GM19372 (cell line): ENCODE results near the gene GSX2.
A peak's percentile ranks its signal among the peaks of the same experiment; 100 is the strongest.
"Not testable (repeated sequence)": the region's sequence is repeated elsewhere in the genome, so short reads cannot be mapped to it uniquely, and the experiment has no call there.

ENCODE experiments used
- ATAC-seq: cut with Tn5 transposase; IDR thresholded peaks from one replicate; pipeline ENCODE4 v1.9.1; 2021; ENCODE audit warnings: mild to moderate bottlenecking, low read depth, moderate library complexity; ENCODE audit not compliant: unreplicated experiment

The GSX2 gene

DNA sequence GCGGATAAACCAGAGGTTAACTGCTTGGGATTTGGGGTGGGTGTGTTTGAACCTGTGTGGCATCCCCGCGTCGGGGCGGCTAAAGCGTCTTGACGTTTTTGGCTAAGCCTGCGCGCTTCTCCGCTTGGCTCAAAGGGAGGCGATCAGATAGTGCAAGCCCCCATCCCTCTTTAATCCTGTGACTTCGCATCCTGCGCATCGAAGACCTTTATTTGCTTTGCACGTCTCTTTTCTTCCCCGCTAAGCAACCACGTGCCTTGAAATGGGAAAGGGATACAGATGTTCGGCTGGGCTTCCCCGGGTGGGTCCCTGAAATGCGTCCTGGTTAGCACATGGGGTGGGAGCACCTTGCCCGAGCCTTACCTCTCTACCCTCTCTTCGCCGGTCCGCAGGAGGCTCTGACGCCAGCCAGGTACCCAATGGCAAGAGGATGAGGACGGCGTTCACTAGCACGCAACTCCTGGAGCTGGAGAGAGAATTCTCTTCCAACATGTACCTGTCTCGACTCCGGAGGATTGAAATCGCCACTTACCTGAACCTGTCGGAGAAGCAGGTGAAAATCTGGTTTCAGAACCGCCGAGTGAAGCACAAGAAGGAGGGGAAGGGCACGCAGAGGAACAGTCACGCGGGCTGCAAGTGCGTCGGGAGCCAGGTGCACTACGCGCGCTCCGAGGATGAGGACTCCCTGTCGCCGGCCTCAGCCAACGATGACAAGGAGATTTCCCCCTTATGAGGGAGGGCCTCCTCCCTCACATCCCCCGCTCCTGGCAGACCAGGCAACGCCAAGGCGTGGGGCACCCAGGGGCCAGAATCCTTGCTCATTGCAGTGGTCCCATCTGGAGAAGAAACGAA is 1.5 kb downstream of the GSX2 start:
- no peak for ATAC-seq

DNA sequence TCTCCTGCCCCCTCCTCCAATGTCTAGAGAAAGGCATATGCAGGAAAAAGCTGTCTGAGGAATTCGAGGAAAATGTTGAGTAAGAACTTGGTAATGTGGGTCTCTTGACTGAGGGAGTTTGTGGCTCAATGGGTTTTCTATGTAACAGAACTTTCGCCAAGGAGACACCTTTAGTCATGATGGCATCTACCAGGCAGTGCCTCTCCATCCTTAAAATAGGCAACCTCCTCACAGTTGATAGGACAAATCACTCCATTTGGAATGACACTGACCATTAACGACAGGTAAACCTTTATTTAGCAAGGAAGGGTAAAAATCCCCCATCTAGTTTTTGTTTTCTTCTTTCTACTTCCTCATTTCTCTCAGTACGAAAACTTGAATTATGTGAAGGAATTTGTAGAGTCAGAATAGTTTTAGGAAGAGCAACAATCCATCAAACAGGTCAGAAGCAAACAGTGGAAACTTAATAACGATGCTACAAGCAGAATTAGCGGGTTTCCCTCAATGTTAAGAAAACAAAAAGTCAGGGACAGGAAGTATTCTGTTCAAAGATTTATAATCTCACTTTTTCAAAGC is 2.7 kb downstream of the GSX2 start:
- ATAC-seq = no peak

GRCh38 chr4:54103190-54103574 is 3.2 kb downstream of the GSX2 start:
- ATAC-seq = no peak

GRCh38 chr4:54104907-54105306 is 4.9 kb downstream of the GSX2 start:
- peak; percentile 51 for ATAC-seq

GRCh38 chr4:54107951-54108748 is 8.2 kb downstream of the GSX2 start:
- ATAC-seq = no peak

DNA sequence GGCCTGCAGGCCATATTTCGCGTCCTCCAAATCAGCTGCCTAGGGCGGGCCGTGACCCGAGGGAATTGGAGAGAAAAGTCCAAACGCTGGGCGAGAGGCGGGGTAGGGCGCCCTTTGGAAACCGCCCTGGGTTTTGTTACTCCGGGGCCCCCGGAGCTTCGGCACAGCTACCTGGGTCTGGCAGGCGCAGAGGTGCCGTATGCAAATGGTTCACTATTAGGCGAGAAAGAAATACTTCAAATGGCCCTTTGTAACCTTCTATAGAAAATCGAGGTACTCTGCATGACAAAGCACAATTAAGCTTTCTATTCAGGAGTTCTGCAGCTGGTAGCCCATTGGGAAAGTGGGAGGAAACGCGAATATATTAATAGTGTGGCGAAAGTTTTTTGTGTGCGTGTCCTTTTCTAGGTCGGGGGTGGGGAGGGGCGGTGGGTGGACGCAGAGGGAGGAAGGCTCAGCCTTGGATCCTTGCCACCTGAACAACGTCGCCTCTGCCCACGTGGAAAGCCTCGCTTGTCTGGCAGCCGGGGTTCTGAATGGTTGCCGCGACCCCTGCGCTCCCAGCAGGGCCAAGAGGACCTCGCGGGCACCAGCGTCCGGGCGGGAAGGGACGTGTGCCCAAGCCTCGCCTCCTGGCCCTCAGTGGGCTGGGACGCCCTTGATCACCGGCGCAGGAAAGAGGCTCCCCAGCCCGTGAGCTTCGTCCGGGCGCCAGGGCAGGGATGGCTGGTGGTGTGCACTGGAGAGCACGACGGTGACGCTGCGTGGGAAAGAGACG is 9.5 kb downstream of the GSX2 start:
- no peak for ATAC-seq

DNA sequence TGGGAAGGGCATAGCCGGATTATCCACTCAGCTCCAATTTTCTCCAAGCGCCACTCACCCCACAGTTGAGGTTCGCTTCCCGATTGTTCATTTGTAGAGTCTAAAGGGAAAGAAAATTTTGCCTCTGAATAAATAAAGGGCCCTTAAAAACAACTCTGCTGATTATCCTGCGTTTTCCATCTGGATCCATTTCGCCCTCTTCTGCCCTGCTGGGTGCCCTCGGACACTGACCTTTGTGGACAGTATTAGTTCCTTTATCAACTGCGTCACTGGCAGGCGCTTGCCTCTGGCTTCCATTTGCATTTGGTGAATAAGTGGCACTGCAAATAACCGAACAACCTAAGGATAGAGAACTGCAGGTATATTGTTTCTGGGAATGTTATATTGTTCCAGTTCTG is 10.1 kb downstream of the GSX2 start:
- no peak for ATAC-seq

DNA sequence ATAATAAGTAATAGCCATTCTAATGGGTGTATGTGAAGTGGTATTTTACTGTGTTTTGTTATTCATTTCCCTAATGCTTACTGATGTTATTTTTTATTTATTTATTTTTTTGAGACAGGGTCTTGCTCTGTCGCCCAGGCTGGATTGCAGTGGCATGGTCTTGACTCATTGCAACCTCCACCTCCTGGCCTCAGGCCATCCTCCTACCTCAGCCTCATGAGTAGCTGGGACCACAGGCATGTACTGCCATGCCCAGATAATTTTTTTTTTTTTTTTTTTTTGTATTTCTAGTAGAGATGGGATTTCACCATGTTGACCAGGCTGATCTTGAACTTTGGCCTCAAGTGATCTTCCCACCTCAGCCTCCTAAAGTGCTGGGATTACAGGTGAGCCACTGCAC is 13.2 kb downstream of the GSX2 start:
- not testable (repeated sequence) for ATAC-seq

DNA sequence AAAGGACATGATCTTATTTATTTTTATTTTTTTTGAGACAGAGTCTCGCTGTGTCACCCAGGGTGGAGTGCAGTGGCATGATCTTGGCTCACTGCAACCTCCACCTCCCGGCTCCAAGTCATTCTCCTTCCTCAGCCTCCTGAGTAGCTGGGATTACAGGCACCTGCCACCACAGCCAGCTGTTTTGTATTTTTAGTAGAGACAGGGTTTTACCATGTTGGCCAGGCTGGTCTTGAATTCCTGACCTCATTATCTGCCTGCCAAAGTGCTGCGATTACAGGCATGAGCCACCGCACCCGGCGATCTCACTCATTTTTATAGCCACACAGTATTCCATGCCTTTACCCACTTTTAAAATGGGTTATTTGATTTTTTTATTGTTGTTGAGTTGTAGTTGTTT is 16.3 kb downstream of the GSX2 start:
- not testable (repeated sequence) for ATAC-seq

DNA sequence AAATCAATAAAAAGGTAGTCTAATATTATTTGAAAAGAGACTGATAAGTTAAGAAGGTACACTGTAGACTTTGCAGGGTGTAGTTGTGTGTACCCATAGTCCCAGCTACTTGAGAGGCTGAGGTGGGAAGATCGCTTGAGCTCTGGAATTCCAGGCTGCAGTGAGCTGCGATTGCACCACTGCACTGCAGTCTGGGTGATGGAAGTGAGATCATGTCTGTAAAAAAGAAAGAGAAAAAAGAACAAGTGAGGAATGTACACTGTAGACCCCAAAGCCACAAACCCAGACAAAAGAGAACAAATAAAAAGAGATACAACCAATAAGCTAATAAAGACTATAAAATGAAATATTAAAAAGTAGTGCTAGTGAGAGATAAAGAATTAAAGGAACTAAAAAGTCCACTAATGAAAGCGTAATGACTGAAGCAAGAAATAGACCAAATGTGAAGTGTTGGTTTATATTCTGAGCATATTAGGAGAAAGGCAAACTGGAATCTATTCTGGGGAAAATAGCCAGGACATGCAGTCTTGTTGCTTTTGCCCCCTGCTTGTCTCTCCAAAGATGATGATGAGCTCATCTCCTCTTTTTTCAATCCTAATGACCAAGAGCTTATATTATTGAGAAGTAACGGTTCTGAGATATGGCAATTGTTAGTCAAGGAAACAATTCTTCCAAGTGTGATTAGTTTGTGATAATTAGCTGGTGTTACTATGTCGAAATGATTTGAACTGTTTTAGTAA is 19.1 kb downstream of the GSX2 start:
- no peak for ATAC-seq

DNA sequence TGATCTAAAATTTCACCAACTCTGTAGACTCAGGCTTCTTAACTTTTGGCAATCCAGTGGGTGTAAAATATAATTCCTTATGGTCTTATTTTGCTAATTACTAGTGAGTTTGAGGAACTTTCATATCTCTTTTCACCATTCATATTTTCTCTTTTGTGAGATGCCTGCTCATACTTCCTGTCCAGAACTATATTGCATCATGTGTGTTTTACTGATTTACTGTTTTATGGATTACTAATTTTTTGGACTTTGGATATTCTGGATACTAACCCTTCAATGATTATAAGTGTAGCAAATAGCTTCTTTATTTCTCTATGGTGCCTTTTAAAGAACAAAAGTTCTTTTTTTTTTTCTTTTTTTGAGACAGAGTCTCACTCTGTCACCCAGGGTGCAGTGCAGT is 20.6 kb downstream of the GSX2 start:
- ATAC-seq = no peak

GRCh38 chr4:54127660-54128059 is 27.7 kb downstream of the GSX2 start:
- ATAC-seq = no peak

GRCh38 chr4:54128694-54129093 is 28.7 kb downstream of the GSX2 start:
- ATAC-seq = not testable (repeated sequence)

- ATAC-seq = no peak
These were observed 39.4 kb downstream of the GSX2 start for GRCh38 chr4:54139332-54139731.

DNA sequence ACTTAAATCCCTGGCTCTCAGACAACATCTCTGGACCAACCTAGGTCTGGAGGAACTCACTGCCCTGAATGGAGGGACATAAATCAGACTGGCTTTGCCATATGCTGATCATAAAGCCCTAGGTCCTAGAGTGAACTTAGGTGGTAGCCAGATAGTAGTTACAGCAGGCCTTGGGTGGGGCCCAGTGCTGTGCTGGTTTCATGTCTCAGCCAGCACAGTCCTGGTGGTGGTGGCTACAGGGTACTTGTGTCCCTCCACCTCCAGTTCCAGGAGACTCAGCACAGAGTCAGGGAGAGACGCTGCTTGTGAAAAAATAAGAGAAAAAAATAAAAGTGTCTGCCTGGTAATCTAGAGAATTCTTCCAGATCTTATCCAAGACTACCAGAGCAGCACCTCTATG is 40.3 kb downstream of the GSX2 start:
- no peak for ATAC-seq

DNA sequence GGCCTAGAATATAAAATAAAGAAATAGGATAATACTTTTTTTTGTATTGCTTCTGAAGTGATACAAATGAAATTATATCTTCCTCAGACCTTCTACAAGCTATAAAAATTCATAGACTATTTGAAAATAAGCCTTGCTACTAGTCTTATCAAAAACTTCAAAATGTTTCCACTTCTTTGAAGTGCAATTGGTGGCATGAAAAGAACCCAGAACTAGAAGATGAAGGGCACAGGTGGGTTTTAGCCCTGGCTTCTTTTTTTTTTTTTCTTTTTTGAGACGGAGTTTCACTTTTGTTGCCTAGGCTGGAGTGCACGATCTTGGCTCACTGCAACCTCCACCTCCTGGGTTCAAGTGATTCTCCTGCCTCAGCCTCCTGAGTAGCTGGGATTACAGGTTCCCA is 44.2 kb downstream of the GSX2 start:
- no peak for ATAC-seq

DNA sequence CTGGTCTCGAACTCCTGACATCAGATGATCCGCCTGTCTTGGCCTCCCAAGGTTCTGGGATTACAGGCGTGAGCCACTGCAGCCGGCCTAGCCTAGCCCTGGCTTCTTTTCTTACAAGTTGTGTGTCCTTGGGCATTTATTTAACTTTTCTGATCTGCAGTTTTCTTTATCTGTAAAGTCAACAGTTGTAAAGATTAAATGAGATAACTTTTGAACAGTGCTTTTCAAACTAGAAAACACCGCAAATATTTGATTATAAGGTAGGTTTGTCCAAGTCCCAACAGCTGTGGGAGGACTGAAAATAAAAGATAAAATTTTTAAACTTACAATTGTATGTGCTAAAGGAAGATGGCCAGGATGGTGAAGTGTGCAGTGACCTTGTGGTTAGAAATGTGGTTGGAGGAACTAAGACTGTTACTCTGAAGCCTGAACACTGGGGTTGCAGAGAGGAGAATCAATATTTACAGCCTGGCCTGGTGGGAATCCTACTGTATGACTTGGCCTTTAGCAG is 44.8 kb downstream of the GSX2 start:
- no peak for ATAC-seq

DNA sequence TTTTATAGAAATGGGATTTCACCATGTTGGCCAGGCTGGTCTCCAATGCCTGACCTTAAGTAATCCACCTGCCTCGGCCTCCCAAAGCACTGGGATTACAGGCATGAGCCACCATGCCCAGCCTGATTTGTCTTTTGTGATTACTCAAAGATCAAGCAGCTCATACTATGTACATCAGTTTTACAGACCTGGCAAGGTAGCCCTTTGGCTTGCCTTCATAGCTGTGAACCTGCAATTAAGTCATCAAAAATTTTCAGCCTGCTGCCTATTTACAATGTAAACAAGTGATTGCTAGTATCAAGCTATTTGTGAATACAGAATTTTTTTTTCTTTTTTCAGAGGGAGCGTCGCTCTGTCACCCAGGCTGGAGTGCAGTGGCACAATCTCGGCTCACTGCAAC is 46.2 kb downstream of the GSX2 start:
- no peak for ATAC-seq

GRCh38 chr4:54149323-54149722 is 49.4 kb downstream of the GSX2 start:
- ATAC-seq = no peak
